Stimulated activated CD4-positive, alpha-beta T cell treated with anti-CD3 and anti-CD28 coated beads, Interleukin-2, amount 100 ng/mL, for 4 hours (primary cell): ENCODE data around the gene CACNA2D1.

Experiments
- DNase-seq: peaks from one replicate; pipeline ENCODE4 v3.0.0-alpha.2; 2020; ENCODE audit warnings: low read depth

Gene CACNA2D1

GRCh38 chr7:82226191-82226590, 217.4 kb downstream of the CACNA2D1 start:
- DNase-seq = no peak

- DNase-seq = no peak
Observed at GRCh38 chr7:82224529-82224928, 219.0 kb downstream of the CACNA2D1 start.

- DNase-seq = no peak
Observed at GRCh38 chr7:82223580-82223979, 220.0 kb downstream of the CACNA2D1 start.

DNA sequence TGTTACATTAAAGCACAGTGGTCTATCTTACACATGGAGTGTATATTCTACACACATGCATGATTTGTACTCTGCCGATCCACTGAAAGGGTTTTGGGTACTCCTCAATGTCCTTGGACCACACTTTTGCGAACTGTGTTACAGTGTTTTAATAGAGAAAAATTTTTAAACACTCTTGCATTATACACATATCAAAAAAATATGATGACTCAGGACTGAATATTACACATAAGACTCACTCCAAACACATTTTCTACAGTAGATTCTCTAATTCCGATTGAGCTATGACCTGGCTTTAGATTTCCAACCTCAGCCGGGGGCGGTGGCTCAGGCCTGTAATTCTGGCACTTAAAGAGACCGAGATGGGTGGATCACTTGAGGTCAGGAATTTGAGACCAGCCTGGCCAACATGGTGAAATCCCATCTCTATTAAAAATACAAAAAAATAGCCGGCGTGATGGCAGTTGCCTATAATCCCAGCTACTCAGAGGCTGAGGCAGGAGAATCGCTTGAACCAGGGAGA, 222.4 kb downstream of the CACNA2D1 start:
- no peak for DNase-seq

GRCh38 chr7:82212466-82212865, 231.1 kb downstream of the CACNA2D1 start:
- no peak for DNase-seq

- DNase-seq = no peak
Observed at GRCh38 chr7:82211333-82211732, 232.2 kb downstream of the CACNA2D1 start.

DNA sequence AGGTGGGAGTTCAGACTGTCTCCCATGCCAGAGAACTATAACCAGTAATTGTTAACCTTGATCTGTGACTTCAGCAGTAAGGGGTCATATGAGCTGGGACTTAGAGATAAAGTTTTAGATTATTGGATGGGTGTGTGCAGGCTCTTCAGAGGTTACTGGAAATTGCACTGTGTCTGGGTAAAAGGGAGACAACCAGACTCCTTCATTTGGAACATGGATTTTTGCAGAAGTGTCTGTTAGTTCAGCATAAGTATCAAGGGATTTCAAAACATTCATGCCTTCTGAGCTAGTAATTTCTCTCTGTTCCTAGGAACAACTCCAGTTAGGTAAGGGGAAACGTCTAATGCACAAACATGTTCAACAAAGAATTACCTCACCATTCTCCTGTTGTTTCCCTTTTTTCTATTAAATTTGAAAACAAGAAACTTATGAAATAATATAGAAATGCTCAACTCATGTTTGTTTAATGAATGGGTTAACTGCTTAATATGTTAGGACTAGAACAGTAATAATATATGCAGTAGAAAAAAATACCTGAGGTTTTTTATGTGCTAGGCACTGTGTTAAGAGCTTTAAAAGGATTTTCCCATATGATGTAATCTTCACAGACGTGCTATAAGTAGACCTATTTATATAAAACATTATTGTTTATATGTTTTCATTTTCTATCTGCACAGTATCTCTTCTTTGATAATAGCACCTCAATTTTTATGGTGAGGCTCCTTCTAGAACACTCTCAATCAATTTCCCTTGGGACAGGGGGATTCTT, 233.0 kb downstream of the CACNA2D1 start:
- DNase-seq = no peak

DNA sequence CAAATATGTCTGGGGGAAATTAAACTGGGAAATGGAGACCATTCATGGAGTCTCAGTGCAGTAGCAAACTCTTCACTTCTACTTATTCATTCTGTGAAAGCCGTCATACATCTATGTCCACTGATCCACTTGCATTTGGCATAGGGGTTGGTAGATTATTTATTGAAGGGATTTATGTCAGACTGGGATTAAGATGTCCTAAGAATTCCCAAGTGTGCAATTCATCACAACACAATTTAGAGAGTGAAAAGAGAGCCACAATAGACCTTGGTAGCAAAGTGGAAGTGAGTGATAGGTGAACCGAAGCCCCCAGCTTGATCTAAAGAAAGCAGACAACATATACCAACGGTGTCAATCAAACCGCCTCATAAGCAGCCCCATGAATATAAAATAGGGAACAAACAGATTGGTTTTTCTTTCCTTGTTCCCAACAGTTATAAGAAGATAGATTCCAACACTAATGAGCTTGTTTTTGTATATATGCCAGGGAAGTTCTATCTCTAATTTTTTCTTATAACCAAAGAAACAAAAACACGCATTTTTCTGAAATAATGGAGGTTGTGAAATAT, 234.3 kb downstream of the CACNA2D1 start:
- no peak for DNase-seq

- DNase-seq = no peak
Observed at GRCh38 chr7:82204694-82205093, 238.9 kb downstream of the CACNA2D1 start.

GRCh38 chr7:82202965-82203364, 240.6 kb downstream of the CACNA2D1 start:
- DNase-seq = no peak

DNA sequence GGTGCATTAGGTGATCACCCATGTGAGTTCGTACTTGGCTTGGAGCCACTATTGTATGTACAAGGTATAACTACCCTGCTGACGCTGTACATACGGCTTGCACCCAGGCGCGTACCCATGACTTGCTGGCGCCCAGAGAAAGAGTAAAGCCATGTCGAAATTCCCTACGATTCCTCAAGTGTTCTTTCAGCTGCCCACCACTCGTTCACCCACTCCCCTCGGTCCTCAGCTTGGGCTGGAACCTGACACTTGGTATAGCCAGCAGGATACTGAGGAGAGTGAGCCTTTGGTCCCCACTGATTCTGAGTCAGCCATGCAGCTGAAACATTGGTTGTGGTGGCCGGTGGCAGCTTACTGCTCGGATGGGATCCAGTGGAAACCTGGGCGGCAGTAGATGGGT, 241.5 kb downstream of the CACNA2D1 start:
- DNase-seq = no peak

DNA sequence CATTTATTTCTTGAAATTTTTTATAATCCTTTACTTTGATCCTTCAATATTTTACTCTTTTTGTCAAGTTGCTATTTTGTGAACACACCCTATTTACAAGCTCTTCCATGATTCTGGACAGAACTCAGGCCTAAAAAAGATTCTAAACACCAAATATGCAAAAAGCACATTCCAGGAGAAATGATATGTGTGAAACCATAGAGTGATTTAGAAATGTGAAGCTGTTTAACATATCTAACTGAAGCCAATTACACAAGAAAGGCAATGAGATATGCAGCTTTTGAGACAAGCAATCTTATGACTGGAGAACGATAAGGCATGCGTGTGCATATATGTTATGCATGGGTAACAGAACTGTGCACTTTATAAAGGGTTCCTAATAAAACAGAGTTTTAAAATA, 243.0 kb downstream of the CACNA2D1 start:
- DNase-seq = no peak

DNA sequence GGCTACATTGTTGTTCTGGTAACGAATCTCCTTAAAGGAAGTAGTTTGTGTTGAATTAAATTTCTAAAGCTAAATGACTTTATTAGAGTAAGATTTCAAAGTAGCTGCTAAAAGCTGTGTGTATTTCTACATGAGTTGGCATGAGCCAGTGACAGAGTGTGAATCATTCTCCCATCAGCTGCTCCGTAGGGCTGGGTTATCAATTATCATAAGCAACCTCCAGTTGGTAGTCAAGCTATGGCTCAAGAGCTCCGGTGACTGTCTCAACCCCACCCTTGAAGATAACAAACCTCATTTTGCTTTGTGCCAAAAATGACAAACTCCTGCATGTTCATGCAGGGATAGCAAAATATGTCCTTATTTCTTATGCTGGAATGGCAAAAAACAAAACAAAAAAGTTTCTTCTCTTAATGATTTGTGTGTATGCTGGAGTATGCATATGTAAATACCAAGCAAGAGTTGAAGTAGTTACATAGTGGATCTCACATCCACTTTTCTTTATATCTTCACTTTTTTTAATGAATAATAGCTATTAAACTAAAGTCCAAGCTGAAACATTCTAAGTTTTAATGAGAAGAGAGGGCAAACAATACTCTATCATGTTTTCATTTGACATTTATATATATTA, 249.4 kb downstream of the CACNA2D1 start:
- DNase-seq = no peak

GRCh38 chr7:82188636-82189035, 254.9 kb downstream of the CACNA2D1 start:
- no peak for DNase-seq

- DNase-seq = no peak
Observed at GRCh38 chr7:82185443-82185842, 258.1 kb downstream of the CACNA2D1 start.

- DNase-seq = no peak
Observed at GRCh38 chr7:82183634-82184033, 259.9 kb downstream of the CACNA2D1 start.

- DNase-seq = no peak
Observed at GRCh38 chr7:82179311-82179710, 264.3 kb downstream of the CACNA2D1 start.

GRCh38 chr7:82175319-82175718, 268.3 kb downstream of the CACNA2D1 start:
- DNase-seq = no peak

GRCh38 chr7:82173400-82174021, 270.1 kb downstream of the CACNA2D1 start:
- no peak for DNase-seq

DNA sequence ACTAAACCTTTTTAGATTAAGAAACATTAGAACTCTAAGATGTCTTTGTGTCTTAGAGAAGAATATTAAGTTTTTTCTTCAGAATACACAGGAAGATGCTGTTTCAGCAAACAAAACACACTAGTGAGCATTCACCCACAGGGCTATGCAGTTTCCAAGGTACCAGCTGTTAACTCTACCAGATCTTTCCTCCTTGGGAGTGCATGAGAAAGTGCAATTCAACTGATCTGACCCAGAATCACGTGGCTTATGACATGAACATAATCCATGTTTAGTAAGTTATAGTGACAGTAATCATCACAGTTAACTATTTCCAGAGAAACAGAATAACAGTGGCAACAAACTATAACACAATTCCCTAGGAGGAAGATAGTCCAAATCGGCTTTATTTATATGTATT, 270.7 kb downstream of the CACNA2D1 start:
- DNase-seq = no peak

- DNase-seq = no peak
Observed at GRCh38 chr7:82172017-82172416, 271.6 kb downstream of the CACNA2D1 start.

- DNase-seq = no peak
Observed at GRCh38 chr7:82167558-82168314, 275.8 kb downstream of the CACNA2D1 start.
